ENCODE data around the gene DISC1. TPM values are rescaled to one million over a fixed set of nuclear protein-coding genes. Genes with fewer than 3 reads are reported as not detected.

The DISC1 gene
- total and polyA plus RNA-seq, 2 of the 13 experiments (the other 11 are each of a cell fraction or from before 2014, with no cell fraction given) = 4.2 to 4.6 TPM

GRCh38 chr1:231964241-231964640 is 337.7 kb downstream of the DISC1 start:
- BruUV-seq (replicated peaks) = no TSS peak
- TF ChIP-seq KDM1A (CRISPR knock-in tag; IDR thresholded peaks at IDR 0.05) (no peak), RFX3 (CRISPR knock-in tag; IDR thresholded peaks at IDR 0.05) (no peak)
- DNase-seq (ENCODE audit: low spot score) = no peak
- no peak for ATAC-seq
- WGBS (ENCODE audit: low lambda C conversion rate) = 94% methylated on average over 2 of the region's 2 CpGs
- no peak overlapping the region for H3K9ac ChIP-seq (ENCODE audit: insufficient read depth, low read depth, low read length)
- in situ Hi-C loops (cut with HindIII; ENCODE audit: extremely low pct_ligation_motif_present, low pct_unique_long_range_greater_than_20kb) = no loop called here
- ChIA-PET POLR2A (no interaction called here), CTCF (ENCODE audit: low intra/inter-chr PET ratio, low total read pairs) (no interaction called here)
- intact Hi-C loops (cut with micrococcal nuclease; ENCODE audit: unreplicated experiment) = no loop called here
- no peaks in the 10 kb centered on the region for H3K9me3 ChIP-seq (ENCODE audit: low read length)
- H3K4me2 ChIP-seq (ENCODE audit: low read depth, low read length) = no peak overlapping the region
- H3K27me3 ChIP-seq (ENCODE audit: control insufficient read depth in 1 of 2, insufficient read depth in 2 of 2, low read length in 2 of 2) = no peaks in the 10 kb centered on the region; a peak in 1 of 5 replicates
- H3K79me2 ChIP-seq (ENCODE audit: insufficient read depth, low read length) = no peaks in the 10 kb centered on the region
- no peaks in the 10 kb centered on the region for H4K20me1 ChIP-seq (ENCODE audit: insufficient read depth, low read length)
- H2AFZ ChIP-seq (ENCODE audit: low read length) = no peak overlapping the region
- H3K27ac ChIP-seq (ENCODE audit: extremely low read length, insufficient read depth, low read length) = no peak overlapping the region
- H3K4me3 ChIP-seq (replicated peaks in 1 of 3; ENCODE audit: insufficient read depth in 1 of 3, low read depth in 2 of 3, low read length in 3 of 3) = no peak overlapping the region
- peaks cover 0 to 2% of the 10 kb centered on the region in 2 experiments; a peak in 2 of 5 replicates for H3K36me3 ChIP-seq (replicated peaks in 1 of 2; ENCODE audit: control insufficient read depth in 1 of 2, insufficient read depth in 2 of 2, low read length in 2 of 2)
- no peak for FAIRE-seq
- no peaks in the 10 kb centered on the region for H3K4me1 ChIP-seq (ENCODE audit: insufficient read depth, low read length)

GRCh38 chr1:231964961-231965360 is 338.4 kb downstream of the DISC1 start:
- H3K9ac ChIP-seq (ENCODE audit: insufficient read depth, low read depth, low read length) = no peak overlapping the region
- POLR2A ChIA-PET = no interaction called here
- no peaks in the 10 kb centered on the region for H3K9me3 ChIP-seq (ENCODE audit: low read length)
- in situ Hi-C loops (cut with HindIII; ENCODE audit: extremely low pct_ligation_motif_present, low pct_unique_long_range_greater_than_20kb) (no loop called here), intact Hi-C loops (cut with micrococcal nuclease; ENCODE audit: unreplicated experiment) (loop anchor here (1.0 kb wide), 1 partner anchor 18 kb away; no protein-coding TSS in a partner anchor)
- no peak overlapping the region for H2AFZ ChIP-seq (ENCODE audit: low read length)
- no TSS peak for BruUV-seq (replicated peaks)
- no peaks in the 10 kb centered on the region for H3K4me1 ChIP-seq (ENCODE audit: insufficient read depth, low read length)
- no peaks in the 10 kb centered on the region for H4K20me1 ChIP-seq (ENCODE audit: insufficient read depth, low read length)
- ATAC-seq (no peak), DNase-seq (ENCODE audit: low spot score) (no peak), FAIRE-seq (no peak)
- no peaks in the 10 kb centered on the region for H3K36me3 ChIP-seq (replicated peaks in 1 of 2; ENCODE audit: control insufficient read depth in 1 of 2, insufficient read depth in 2 of 2, low read length in 2 of 2)
- no peaks in the 10 kb centered on the region; a peak in 1 of 5 replicates for H3K27me3 ChIP-seq (ENCODE audit: control insufficient read depth in 1 of 2, insufficient read depth in 2 of 2, low read length in 2 of 2)
- H3K4me2 ChIP-seq (ENCODE audit: low read depth, low read length) = no peak overlapping the region
- CTCF ChIA-PET (ENCODE audit: low intra/inter-chr PET ratio, low total read pairs) = no interaction called here
- no peak overlapping the region for H3K4me3 ChIP-seq (replicated peaks in 1 of 3; ENCODE audit: insufficient read depth in 1 of 3, low read depth in 2 of 3, low read length in 3 of 3)
- no peaks in the 10 kb centered on the region for H3K79me2 ChIP-seq (ENCODE audit: insufficient read depth, low read length)
- no peak for TF ChIP-seq TEAD2 (CRISPR knock-in tag; IDR thresholded peaks at IDR 0.05)
- TF ChIP-seq ZNF121 (CRISPR knock-in tag; IDR thresholded peaks at IDR 0.05) = no peak
- TF ChIP-seq NFYC (CRISPR knock-in tag; IDR thresholded peaks at IDR 0.05) = no peak
- no peak for TF ChIP-seq ZNF710 (CRISPR knock-in tag; IDR thresholded peaks at IDR 0.05; ENCODE audit: borderline replicate concordance)
- TF ChIP-seq ONECUT2 (CRISPR knock-in tag; IDR thresholded peaks at IDR 0.05) = no peak
- TF ChIP-seq ETV6 (CRISPR knock-in tag; conservative IDR thresholded peaks at IDR 0.05) = no peak
- no peak for TF ChIP-seq HOXA5 (CRISPR knock-in tag; IDR thresholded peaks at IDR 0.05)
- TF ChIP-seq TP53 (CRISPR knock-in tag; conservative IDR thresholded peaks at IDR 0.05) = no peak
- no peak for TF ChIP-seq FLYWCH1 (CRISPR knock-in tag; IDR thresholded peaks at IDR 0.05)
- no peak for TF ChIP-seq FOXO4 (CRISPR knock-in tag; conservative IDR thresholded peaks at IDR 0.05)
- no peak for TF ChIP-seq POGZ (CRISPR knock-in tag; IDR thresholded peaks at IDR 0.05)
- H3K27ac ChIP-seq (ENCODE audit: extremely low read length, insufficient read depth, low read length) = no peak overlapping the region
